Astrocyte (in vitro differentiated cells and primary cell): ENCODE measurements around the gene SLAMF8. TPM values are rescaled to one million over a fixed set of nuclear protein-coding genes. Genes with fewer than 3 reads are reported as not detected.

Experiments used
- DNase-seq: peaks from one replicate; pipeline ENCODE4 v3.0.0-alpha.2; 2010; ENCODE audit warnings: low read depth
- FAIRE-seq: peaks from 2 replicates; lab custom pipeline; 2011; peaks lifted over from hg19 to GRCh38; lab: Jason Lieb, UNC
- H2AFZ ChIP-seq: 2 replicates; pipeline ENCODE4 v1.6.0; 2012; ENCODE audit warnings: low read depth, low read length, inconsistent platforms
- H3K27ac ChIP-seq: 2 replicates; pipeline ENCODE4 v1.5.1; 2011; ENCODE audit warnings: low read depth, low read length, inconsistent platforms
- H3K27me3 ChIP-seq: 2 replicates; pipeline ENCODE4 v1.6.0; 2011; ENCODE audit warnings: low read length, inconsistent platforms; ENCODE audit not compliant: insufficient read depth
- H3K36me3 ChIP-seq: 2 replicates; pipeline ENCODE4 v1.5.1; 2011; ENCODE audit warnings: low read length, inconsistent platforms; ENCODE audit not compliant: insufficient read depth
- H3K4me1 ChIP-seq: 2 replicates; pipeline ENCODE4 v1.5.1; 2011; ENCODE audit warnings: low read length, inconsistent platforms; ENCODE audit not compliant: insufficient read depth
- H3K4me2 ChIP-seq: 2 replicates; pipeline ENCODE4 v1.6.0; 2012; ENCODE audit warnings: low read length, inconsistent platforms
- H3K4me3 ChIP-seq: 2 replicates; pipeline ENCODE4 v1.5.1; 2011; ENCODE audit warnings: low read depth, mild to moderate bottlenecking, low read length, inconsistent platforms; ENCODE audit not compliant: insufficient read depth
- H3K79me2 ChIP-seq: 2 replicates; pipeline ENCODE4 v1.6.0; 2012; ENCODE audit warnings: mild to moderate bottlenecking, low read length, inconsistent platforms; ENCODE audit not compliant: insufficient read depth
- H3K9ac ChIP-seq: 2 replicates; pipeline ENCODE4 v1.6.0; 2012; ENCODE audit warnings: mild to moderate bottlenecking, low read length, inconsistent platforms
- H3K9me3 ChIP-seq: 2 replicates; pipeline ENCODE4 v1.5.1; 2012; ENCODE audit warnings: low read depth, mild to moderate bottlenecking, low read length, inconsistent platforms; ENCODE audit not compliant: insufficient read depth
- H4K20me1 ChIP-seq: 2 replicates; pipeline ENCODE4 v1.6.0; 2012; ENCODE audit warnings: low read length, inconsistent platforms; ENCODE audit not compliant: insufficient read depth
- H3K27ac Mint-ChIP-seq: one replicate; pipeline ENCODE4 v1.8.0; 2021; ENCODE audit warnings: mild to moderate bottlenecking, mixed read lengths; ENCODE audit not compliant: unreplicated experiment
- H3K27me3 Mint-ChIP-seq: one replicate; pipeline ENCODE4 v1.8.0; 2021; ENCODE audit warnings: low read depth, mixed read lengths; ENCODE audit not compliant: unreplicated experiment
- H3K36me3 Mint-ChIP-seq: one replicate; pipeline ENCODE4 v1.8.0; 2021; ENCODE audit warnings: low read depth, mixed read lengths; ENCODE audit not compliant: unreplicated experiment
- H3K4me1 Mint-ChIP-seq: one replicate; pipeline ENCODE4 v1.8.0; 2021; ENCODE audit warnings: low read depth, mixed read lengths; ENCODE audit not compliant: unreplicated experiment
- H3K4me3 Mint-ChIP-seq: one replicate; pipeline ENCODE4 v1.8.0; 2021; ENCODE audit warnings: mild to moderate bottlenecking, moderate library complexity, mixed read lengths; ENCODE audit not compliant: unreplicated experiment
- H3K9me3 Mint-ChIP-seq: one replicate; pipeline ENCODE4 v1.8.0; 2021; ENCODE audit warnings: mild to moderate bottlenecking, mixed read lengths; ENCODE audit not compliant: unreplicated experiment
- CTCF ChIP-seq: IDR thresholded peaks from 2 replicates; pipeline ENCODE4 v1.5.1; 2011; ENCODE audit warnings: low read depth, mild to moderate bottlenecking, inconsistent platforms, low read length, moderate library complexity; ENCODE audit not compliant: insufficient read depth
- EZH2 ChIP-seq: IDR thresholded peaks from 2 replicates; pipeline ENCODE4 v1.6.1; 2012; ENCODE audit warnings: mild to moderate bottlenecking, low read length, inconsistent platforms; ENCODE audit not compliant: insufficient read depth
- total RNA-seq: library from RNA; stranded (reverse); gene quantifications from 2 replicates; pipeline ENCODE4 v1.2.1, GENCODE V29; 2021

Gene SLAMF8
- total RNA-seq, 1 donor from 2014 or later: 1.7 TPM

- peak overlapping the region; percentile 1 for H2AFZ ChIP-seq
- Mint-ChIP-seq H3K9me3 (no peaks in the 10 kb centered on the region), H3K36me3 (peaks cover 3% of the 10 kb centered on the region), H3K27me3 (no peaks in the 10 kb centered on the region), H3K4me3 (no peak overlapping the region), H3K4me1 (peaks cover 10% of the 10 kb centered on the region), H3K27ac (no peak overlapping the region)
- no peaks in the 10 kb centered on the region for H3K79me2 ChIP-seq
- H3K9me3 ChIP-seq: no peaks in the 10 kb centered on the region
- peak overlapping the region; percentile 74 for H3K27ac ChIP-seq
- TF ChIP-seq CTCF: no peak
- no peak for TF ChIP-seq EZH2
- H3K4me3 ChIP-seq: no peak overlapping the region
- no peaks in the 10 kb centered on the region for H3K27me3 ChIP-seq
- H3K9ac ChIP-seq: peak overlapping the region; percentile 16
- H3K4me2 ChIP-seq: peak overlapping the region; percentile 52
- DNase-seq: peak; percentile 32
- peaks cover 25% of the 10 kb centered on the region for H3K4me1 ChIP-seq
- no peak for FAIRE-seq
- H3K36me3 ChIP-seq: no peaks in the 10 kb centered on the region
- no peaks in the 10 kb centered on the region for H4K20me1 ChIP-seq
Measured at GRCh38 chr1:159882527-159882862, 55.8 kb downstream of the SLAMF8 start.

- no peak overlapping the region for H3K27ac Mint-ChIP-seq
- no peaks in the 10 kb centered on the region for H3K27me3 ChIP-seq
- DNase-seq: no peak
- TF ChIP-seq CTCF: no peak
- no peak for TF ChIP-seq EZH2
- H3K9me3 ChIP-seq: no peaks in the 10 kb centered on the region
- H3K4me1 ChIP-seq: peaks cover 25% of the 10 kb centered on the region
- H3K4me3 Mint-ChIP-seq: no peak overlapping the region
- no peaks in the 10 kb centered on the region for H3K36me3 ChIP-seq
- FAIRE-seq: no peak
- no peaks in the 10 kb centered on the region for H3K9me3 Mint-ChIP-seq
- no peaks in the 10 kb centered on the region for H3K27me3 Mint-ChIP-seq
- no peaks in the 10 kb centered on the region for H3K79me2 ChIP-seq
- peaks cover 3% of the 10 kb centered on the region for H3K36me3 Mint-ChIP-seq
- H3K4me1 Mint-ChIP-seq: peaks cover 9% of the 10 kb centered on the region
- H2AFZ ChIP-seq: no peak overlapping the region
- H4K20me1 ChIP-seq: no peaks in the 10 kb centered on the region
- no peak overlapping the region for H3K9ac ChIP-seq
- H3K27ac ChIP-seq: no peak overlapping the region
- no peak overlapping the region for H3K4me2 ChIP-seq
- no peak overlapping the region for H3K4me3 ChIP-seq
Measured at GRCh38 chr1:159883134-159883533, 56.5 kb downstream of the SLAMF8 start.

- TF ChIP-seq EZH2: no peak
- TF ChIP-seq CTCF: no peak
- Mint-ChIP-seq H3K27me3 (no peaks in the 10 kb centered on the region), H3K36me3 (peaks cover 3% of the 10 kb centered on the region), H3K4me1 (peaks cover 2% of the 10 kb centered on the region), H3K4me3 (no peak overlapping the region), H3K9me3 (no peaks in the 10 kb centered on the region), H3K27ac (no peak overlapping the region)
- Histone ChIP-seq H3K79me2 (no peaks in the 10 kb centered on the region), H3K4me2 (no peak overlapping the region), H3K9me3 (no peaks in the 10 kb centered on the region), H3K4me1 (peaks cover 27% of the 10 kb centered on the region), H2AFZ (no peak overlapping the region), H4K20me1 (no peaks in the 10 kb centered on the region), H3K27ac (no peak overlapping the region), H3K27me3 (no peaks in the 10 kb centered on the region), H3K36me3 (no peaks in the 10 kb centered on the region), H3K9ac (no peak overlapping the region), H3K4me3 (no peak overlapping the region)
- FAIRE-seq (no peak), DNase-seq (no peak)
Measured at GRCh38 chr1:159884296-159884695, 57.6 kb downstream of the SLAMF8 start.

Other genes with a start within 250 kb of the SLAMF8 start
- gene APCS, start 239.0 kb upstream of the SLAMF8 start, total RNA-seq: not detected in 2 replicates
- gene CRP, start 112.3 kb upstream of the SLAMF8 start, total RNA-seq: not detected in 2 replicates
- gene DUSP23, start 45.9 kb upstream of the SLAMF8 start, total RNA-seq: 30.1 and 33.0 TPM in 2 replicates
- gene FCRL6, start 24.5 kb upstream of the SLAMF8 start, total RNA-seq: not detected in 2 replicates
- gene VSIG8, start 35.8 kb downstream of the SLAMF8 start, total RNA-seq: not detected in 2 replicates
- 3.2 and 4.3 TPM in 2 replicates for gene CFAP45, start 73.3 kb downstream of the SLAMF8 start, total RNA-seq
- 614 and 688 TPM in 2 replicates for gene TAGLN2, start 98.6 kb downstream of the SLAMF8 start, total RNA-seq
- gene IGSF9, start 118.7 kb downstream of the SLAMF8 start, total RNA-seq: 0.89 and 2.1 TPM in 2 replicates
- gene SLAMF9, start 127.4 kb downstream of the SLAMF8 start, total RNA-seq: 0.43 TPM in 1 of 2 replicates, not detected in the other
- gene PIGM, start 205.1 kb downstream of the SLAMF8 start, total RNA-seq: 7.0 and 7.8 TPM in 2 replicates
- 0.27 and 0.29 TPM in 2 replicates for gene KCNJ10, start 243.3 kb downstream of the SLAMF8 start, total RNA-seq